RWPE1 (cell line): ENCODE measurements around the gene TSPAN18.

Source experiments
- CTCF ChIA-PET: fragments of 350-600 bp; sonication (Branson Sonifier 250); formaldehyde crosslinking; extraction: SDS; loops from one replicate; lab custom pipeline; 2021; lab: Yijun Ruan, JAX
- POLR2A ChIA-PET: fragments of 400-600 bp; formaldehyde crosslinking; extraction: SDS; loops from one replicate; lab custom pipeline; 2020; ENCODE audit warnings: antibody characterized with exemption; ENCODE audit not compliant: low non-redundant PET; lab: Yijun Ruan, JAX
- DNase-seq: peaks from one replicate; pipeline ENCODE4 v3.0.0; 2012; ENCODE audit warnings: low spot score
- H3K27ac ChIP-seq: fragments of 450-650 bp; 2 replicates; pipeline ENCODE4 v1.5.1; 2017
- CTCF ChIP-seq: fragments of 450-650 bp; conservative IDR thresholded peaks from 2 replicates; pipeline ENCODE4 v1.5.1; 2017; ENCODE audit warnings: low read depth, mild to moderate bottlenecking

Gene TSPAN18

GRCh38 chr11:44909557-44909956, 182.8 kb downstream of the TSPAN18 start:
- no peak overlapping the region for H3K27ac ChIP-seq
- TF ChIP-seq CTCF = no peak
- ChIA-PET POLR2A (no interaction called here), CTCF (interaction anchor here (2.2 kb wide), 1 partner anchor 17 kb away, joined by 6 read pairs; no protein-coding TSS in a partner anchor)
- no peak for DNase-seq

GRCh38 chr11:44910591-44910990, 183.8 kb downstream of the TSPAN18 start:
- ChIA-PET POLR2A (no interaction called here), CTCF (interaction anchor here (0.5 to 1.8 kb wide), 11 partner anchors 9 to 354 kb away, joined by 3 to 12 read pairs (median 4); no protein-coding TSS in a partner anchor)
- no peak for TF ChIP-seq CTCF
- no peak overlapping the region for H3K27ac ChIP-seq
- DNase-seq = no peak

GRCh38 chr11:44911029-44911814, 184.5 kb downstream of the TSPAN18 start:
- DNase-seq = peak; percentile 69
- peak; percentile 76 for TF ChIP-seq CTCF
- POLR2A ChIA-PET = no interaction called here
- no peak overlapping the region for H3K27ac ChIP-seq
- CTCF ChIA-PET = interaction anchor here (0.5 to 1.8 kb wide), 24 partner anchors 9 to 776 kb away, joined by 3 to 12 read pairs (median 3); no protein-coding TSS in a partner anchor

- POLR2A ChIA-PET = no interaction called here
- TF ChIP-seq CTCF = no peak
- CTCF ChIA-PET = interaction anchor here (0.6 to 1.2 kb wide), 4 partner anchors 18 to 285 kb away, joined by 3 to 7 read pairs (median 4); no protein-coding TSS in a partner anchor
- H3K27ac ChIP-seq = no peak overlapping the region
- DNase-seq = no peak
Measured at GRCh38 chr11:44912270-44912987, 185.7 kb downstream of the TSPAN18 start.

GRCh38 chr11:44913502-44913901, 186.7 kb downstream of the TSPAN18 start:
- ChIA-PET POLR2A (no interaction called here), CTCF (interaction anchor here (0.6 kb wide), 1 partner anchor 13 kb away, joined by 3 read pairs; no protein-coding TSS in a partner anchor)
- no peak overlapping the region for H3K27ac ChIP-seq
- TF ChIP-seq CTCF = no peak
- DNase-seq = no peak

- DNase-seq = no peak
- TF ChIP-seq CTCF = no peak
- CTCF ChIA-PET = no interaction called here
- H3K27ac ChIP-seq = no peak overlapping the region
- POLR2A ChIA-PET = no interaction called here
Measured at GRCh38 chr11:44914105-44914504, 187.3 kb downstream of the TSPAN18 start.
